BJ (cell line): ENCODE data around the gene CHN1. TPM values are rescaled to one million over a fixed set of nuclear protein-coding genes. Genes with fewer than 3 reads are reported as not detected.

Experiments used
- CTCF ChIA-PET: fragments of 350-600 bp; formaldehyde crosslinking; extraction: SDS; loops from one replicate; lab custom pipeline; 2021; ENCODE audit warnings: antibody characterized with exemption, inconsistent platforms; lab: Yijun Ruan, JAX
- POLR2A ChIA-PET: fragments of 300-600 bp; sonication (Branson Sonifier 250); formaldehyde crosslinking; extraction: SDS; loops from one replicate; lab custom pipeline; 2021; ENCODE audit warnings: antibody characterized with exemption; lab: Charles Lee
- DNase-seq: peaks from one replicate; pipeline ENCODE4 v3.0.0-alpha.2; 2011; ENCODE audit warnings: low read depth
- H3K27me3 ChIP-seq: 2 replicates; pipeline ENCODE4 v1.6.0; 2011; ENCODE audit warnings: low read length; ENCODE audit not compliant: control insufficient read depth, insufficient read depth
- H3K36me3 ChIP-seq: 2 replicates; pipeline ENCODE4 v1.5.1; 2011; ENCODE audit warnings: low read length; ENCODE audit not compliant: control insufficient read depth, insufficient read depth
- H3K4me3 ChIP-seq: 2 replicates; pipeline ENCODE4 v1.5.1; 2011; ENCODE audit warnings: low read depth, mild to moderate bottlenecking, control low read depth, low read length
- polyA plus RNA-seq: library from polyadenylated mRNA; depleted of rRNA; stranded (reverse); fragments of >200 nt; gene quantifications from 2 replicates; pipeline ENCODE4 v1.2.3, GENCODE V29; 2011
- TF ChIP-seq, protein P1 (sequence below): IDR thresholded peaks from 2 replicates; pipeline ENCODE4 v1.5.1; 2011; ENCODE audit warnings: low read depth, mild to moderate bottlenecking, control low read depth, inconsistent platforms, low read length, moderate library complexity; ENCODE audit not compliant: insufficient read depth

CHN1 gene
- polyA plus RNA-seq, 1 experiment: 93.0 TPM

DNA sequence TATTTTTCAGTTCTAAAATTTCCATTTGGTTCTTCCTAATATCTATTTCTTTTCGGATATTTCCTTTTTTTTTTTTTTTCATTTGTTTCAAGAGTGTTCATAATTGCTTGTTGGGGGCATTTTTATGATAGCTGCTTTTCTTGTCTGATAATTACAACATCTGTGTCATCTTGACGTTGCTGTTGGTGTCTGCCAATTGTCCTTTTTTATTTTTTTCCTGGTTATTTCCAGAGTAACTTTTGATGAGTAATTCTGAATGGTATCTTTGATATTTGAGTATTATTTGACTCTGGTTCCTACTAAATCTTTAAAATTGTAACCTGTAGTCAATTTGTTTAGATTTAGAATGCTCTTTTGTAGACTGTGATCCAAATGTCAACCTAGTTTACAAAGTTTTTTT is 189.7 kb downstream of the CHN1 start:
- POLR2A ChIA-PET: no interaction called here
- Histone ChIP-seq H3K36me3 (peaks cover 4% of the 10 kb centered on the region; the same call in 1 of the 2 replicates), H3K27me3 (no peaks in the 10 kb centered on the region), H3K4me3 (no peak overlapping the region)
- TF ChIP-seq, protein P1, sequence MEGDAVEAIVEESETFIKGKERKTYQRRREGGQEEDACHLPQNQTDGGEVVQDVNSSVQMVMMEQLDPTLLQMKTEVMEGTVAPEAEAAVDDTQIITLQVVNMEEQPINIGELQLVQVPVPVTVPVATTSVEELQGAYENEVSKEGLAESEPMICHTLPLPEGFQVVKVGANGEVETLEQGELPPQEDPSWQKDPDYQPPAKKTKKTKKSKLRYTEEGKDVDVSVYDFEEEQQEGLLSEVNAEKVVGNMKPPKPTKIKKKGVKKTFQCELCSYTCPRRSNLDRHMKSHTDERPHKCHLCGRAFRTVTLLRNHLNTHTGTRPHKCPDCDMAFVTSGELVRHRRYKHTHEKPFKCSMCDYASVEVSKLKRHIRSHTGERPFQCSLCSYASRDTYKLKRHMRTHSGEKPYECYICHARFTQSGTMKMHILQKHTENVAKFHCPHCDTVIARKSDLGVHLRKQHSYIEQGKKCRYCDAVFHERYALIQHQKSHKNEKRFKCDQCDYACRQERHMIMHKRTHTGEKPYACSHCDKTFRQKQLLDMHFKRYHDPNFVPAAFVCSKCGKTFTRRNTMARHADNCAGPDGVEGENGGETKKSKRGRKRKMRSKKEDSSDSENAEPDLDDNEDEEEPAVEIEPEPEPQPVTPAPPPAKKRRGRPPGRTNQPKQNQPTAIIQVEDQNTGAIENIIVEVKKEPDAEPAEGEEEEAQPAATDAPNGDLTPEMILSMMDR: no peak
- DNase-seq: no peak
- CTCF ChIA-PET: interaction anchor here (1.6 kb wide), 1 partner anchor 40 kb away, joined by 5 read pairs; no protein-coding TSS in a partner anchor

DNA sequence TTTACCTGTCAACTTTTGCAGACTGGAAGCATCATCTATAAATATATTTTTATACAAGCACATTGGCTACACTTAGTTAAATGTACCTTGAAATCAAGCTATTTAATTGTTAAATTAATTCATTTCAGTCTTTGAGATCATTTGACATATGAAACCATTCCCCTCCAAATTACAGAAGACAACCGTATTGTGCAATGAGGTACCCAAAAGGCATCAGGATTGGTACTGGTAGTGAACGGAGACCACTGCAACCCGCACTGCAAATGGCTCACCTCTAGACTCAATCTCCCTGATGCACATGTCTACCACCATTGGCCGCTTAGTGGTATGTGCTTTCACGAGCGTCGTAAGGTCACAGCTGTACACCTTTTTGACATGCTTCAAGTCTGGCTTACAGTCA is 193.1 kb downstream of the CHN1 start:
- ChIA-PET POLR2A (no interaction called here), CTCF (interaction anchor here (0.8 to 1.3 kb wide), 4 partner anchors 9 to 41 kb away, joined by 3 to 6 read pairs (median 4); no protein-coding TSS in a partner anchor)
- H3K36me3 ChIP-seq: peaks cover 5% of the 10 kb centered on the region
- no peak overlapping the region for H3K4me3 ChIP-seq
- H3K27me3 ChIP-seq: no peaks in the 10 kb centered on the region
- no peak for DNase-seq
- TF ChIP-seq, protein P1: no peak

DNA sequence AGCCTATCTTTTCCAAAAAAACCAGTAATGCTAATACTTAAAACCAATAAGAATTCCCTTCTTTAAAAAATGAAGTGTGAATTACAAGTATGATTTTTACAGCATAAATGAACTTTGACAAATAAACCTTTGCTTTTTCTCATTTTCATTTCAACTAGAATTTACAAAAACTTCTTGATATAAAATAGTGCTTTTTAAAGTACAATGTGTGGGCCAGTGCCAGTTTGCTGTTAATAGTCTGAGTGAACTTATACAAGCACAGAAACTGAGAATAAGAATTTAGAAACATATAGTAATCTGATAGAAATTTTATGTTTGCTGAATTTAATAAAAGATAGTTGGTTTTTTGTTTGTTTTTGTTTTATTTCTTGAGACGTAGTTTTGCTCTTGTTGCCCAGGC is 197.2 kb downstream of the CHN1 start:
- peaks cover 5% of the 10 kb centered on the region for H3K36me3 ChIP-seq
- DNase-seq: no peak
- ChIA-PET CTCF (interaction anchor here (0.6 to 3.6 kb wide), 2 partner anchors 37 to 59 kb away, joined by 3 to 10 read pairs; no protein-coding TSS in a partner anchor), POLR2A (no interaction called here)
- no peaks in the 10 kb centered on the region for H3K27me3 ChIP-seq
- TF ChIP-seq, protein P1: no peak
- H3K4me3 ChIP-seq: no peak overlapping the region

DNA sequence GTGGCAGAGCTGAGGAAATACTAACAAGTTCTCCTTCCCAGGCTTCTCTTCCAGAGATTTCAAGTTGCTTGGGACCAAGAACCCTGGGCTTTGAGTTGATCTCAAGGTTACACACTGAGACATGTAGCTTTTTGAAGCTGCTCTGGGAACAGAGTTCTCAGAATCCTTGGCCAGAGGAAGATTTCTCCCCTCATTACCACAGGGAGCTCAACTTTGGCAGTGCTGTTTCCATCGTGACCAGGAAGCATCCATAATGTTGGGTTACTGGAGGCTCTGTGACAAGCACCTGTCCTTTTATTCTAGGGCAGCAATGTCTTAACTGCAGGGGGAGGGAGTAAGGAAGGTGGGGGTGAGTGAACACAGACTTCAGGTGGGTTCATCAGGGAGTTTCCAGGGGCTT is 199.4 kb downstream of the CHN1 start:
- Histone ChIP-seq H3K27me3 (no peaks in the 10 kb centered on the region), H3K36me3 (peaks cover 2% of the 10 kb centered on the region), H3K4me3 (no peak overlapping the region)
- DNase-seq: no peak
- POLR2A ChIA-PET: interaction anchor here (0.6 kb wide), 1 partner anchor 97 kb away, joined by 4 read pairs; no protein-coding TSS in a partner anchor
- CTCF ChIA-PET: interaction anchor here (0.9 to 2.1 kb wide), 7 partner anchors 9 to 178 kb away, joined by 3 to 6 read pairs (median 4); no protein-coding TSS in a partner anchor
- TF ChIP-seq, protein P1: no peak

DNA sequence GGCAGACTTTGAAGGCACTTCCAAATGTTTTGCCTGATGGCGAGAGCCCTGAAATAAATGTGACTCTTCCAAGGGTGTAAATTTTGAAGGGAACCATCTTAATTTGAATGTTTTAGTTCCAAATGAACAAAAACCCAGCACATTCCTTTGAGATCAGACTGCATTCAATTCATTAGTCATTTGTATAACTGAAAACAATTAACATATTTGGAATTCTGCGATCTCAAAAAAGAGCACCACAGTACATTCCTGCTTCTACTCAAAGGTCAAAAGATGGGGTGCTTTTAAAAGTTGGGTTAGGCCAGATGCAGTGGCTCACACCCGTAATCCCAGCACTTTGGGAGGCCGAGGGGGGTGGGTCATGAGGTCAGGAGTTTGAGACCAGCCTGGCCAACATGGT is 202.7 kb downstream of the CHN1 start:
- Histone ChIP-seq H3K27me3 (no peaks in the 10 kb centered on the region), H3K36me3 (no peaks in the 10 kb centered on the region; the same call in none of the 2 replicates), H3K4me3 (no peak overlapping the region)
- POLR2A ChIA-PET: interaction anchor here (1.2 kb wide), 1 partner anchor 14 kb away, joined by 3 read pairs; no protein-coding TSS in a partner anchor
- CTCF ChIA-PET: interaction anchor here (1.1 to 1.7 kb wide), 3 partner anchors 9 to 30 kb away, joined by 3 to 5 read pairs (median 3); no protein-coding TSS in a partner anchor
- DNase-seq: peak; percentile 52
- TF ChIP-seq, protein P1: no peak
